Measurements from ENCODE around the gene DPYSL5.
A peak's percentile ranks its signal among the peaks of the same experiment; 100 is the strongest.

Gene DPYSL5

GRCh38 chr2:26970928-26971627 lies 123.1 kb downstream of the DPYSL5 start:
- ChIA-PET CTCF (interaction anchor here (0.6 to 1.3 kb wide), 5 partner anchors 9 to 83 kb away, joined by 3 to 10 read pairs (median 5); no protein-coding TSS in a partner anchor), POLR2A (ENCODE audit: low non-redundant PET) (no interaction called here)
- no peak for DNase-seq (ENCODE audit: low spot score)
- no peak for TF ChIP-seq CTCF (conservative IDR thresholded peaks at IDR 0.05; ENCODE audit: low read depth)
- peak overlapping the region; percentile 65 for H3K27ac ChIP-seq

- TF ChIP-seq CTCF (conservative IDR thresholded peaks at IDR 0.05; ENCODE audit: low read depth), result no peak
- H3K27ac ChIP-seq, result peak overlapping the region; percentile 44; the same call in 1 of the 2 replicates
- ChIA-PET CTCF (interaction anchor here (0.6 to 1.3 kb wide), 5 partner anchors 10 to 82 kb away, joined by 3 to 10 read pairs (median 4); no protein-coding TSS in a partner anchor), POLR2A (ENCODE audit: low non-redundant PET) (no interaction called here)
- DNase-seq (ENCODE audit: low spot score), result no peak
Measured at GRCh38 chr2:26971911-26972786, 124.2 kb downstream of the DPYSL5 start.

DNA sequence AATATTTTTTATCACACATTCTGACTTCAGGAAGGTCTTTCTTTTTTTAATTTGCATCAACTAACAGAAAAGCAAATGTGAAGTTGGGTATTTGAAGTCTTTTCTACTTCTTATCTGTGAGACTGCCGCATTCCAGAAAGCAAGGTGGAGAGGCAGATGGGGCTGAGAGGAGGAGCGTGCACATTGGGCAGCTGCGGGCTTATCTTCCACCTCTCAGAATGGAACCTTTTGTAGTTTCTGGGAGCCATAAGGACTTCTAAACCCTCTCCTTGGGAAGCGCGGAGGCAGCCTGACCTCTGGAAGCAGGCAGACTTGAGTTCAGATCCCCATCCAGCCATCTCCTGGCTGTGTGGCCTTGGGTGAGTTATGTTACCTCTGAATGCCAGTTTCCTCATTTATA lies 126.4 kb downstream of the DPYSL5 start:
- no peak overlapping the region for H3K27ac ChIP-seq
- TF ChIP-seq CTCF (conservative IDR thresholded peaks at IDR 0.05; ENCODE audit: low read depth), result no peak
- DNase-seq (ENCODE audit: low spot score), result no peak
- ChIA-PET POLR2A (ENCODE audit: low non-redundant PET) (no interaction called here), CTCF (no interaction called here)

DNA sequence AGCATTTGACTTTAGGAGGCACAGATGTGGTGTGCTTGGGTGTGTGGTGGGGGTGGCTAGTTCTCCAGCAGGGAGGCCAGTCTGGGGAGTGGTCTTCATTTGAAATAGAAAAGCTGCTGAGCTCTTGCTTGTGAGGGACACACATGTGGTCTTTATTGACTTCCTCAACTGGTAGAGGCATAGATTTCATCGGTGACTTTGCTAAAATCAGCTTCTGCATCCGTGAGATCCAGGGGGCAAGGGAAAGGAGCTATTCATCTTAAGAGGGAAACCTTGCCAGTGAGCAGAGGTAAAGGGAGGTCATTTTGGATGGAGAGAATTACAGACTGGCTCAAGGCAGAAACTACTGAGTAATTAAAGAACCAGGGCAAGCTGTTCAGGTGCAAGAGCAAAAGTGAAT lies 127.2 kb downstream of the DPYSL5 start:
- no peak overlapping the region for H3K27ac ChIP-seq
- TF ChIP-seq CTCF (conservative IDR thresholded peaks at IDR 0.05; ENCODE audit: low read depth), result no peak
- CTCF ChIA-PET, result no interaction called here
- DNase-seq (ENCODE audit: low spot score), result no peak
- POLR2A ChIA-PET (ENCODE audit: low non-redundant PET), result no interaction called here

GRCh38 chr2:26975656-26976055 lies 127.7 kb downstream of the DPYSL5 start:
- no peak for DNase-seq (ENCODE audit: low spot score)
- no peak overlapping the region for H3K27ac ChIP-seq
- CTCF ChIA-PET, result interaction anchor here (0.8 kb wide), 1 partner anchor 129 kb away, joined by 5 read pairs; no protein-coding TSS in a partner anchor
- POLR2A ChIA-PET (ENCODE audit: low non-redundant PET), result no interaction called here
- no peak for TF ChIP-seq CTCF (conservative IDR thresholded peaks at IDR 0.05; ENCODE audit: low read depth)

DNA sequence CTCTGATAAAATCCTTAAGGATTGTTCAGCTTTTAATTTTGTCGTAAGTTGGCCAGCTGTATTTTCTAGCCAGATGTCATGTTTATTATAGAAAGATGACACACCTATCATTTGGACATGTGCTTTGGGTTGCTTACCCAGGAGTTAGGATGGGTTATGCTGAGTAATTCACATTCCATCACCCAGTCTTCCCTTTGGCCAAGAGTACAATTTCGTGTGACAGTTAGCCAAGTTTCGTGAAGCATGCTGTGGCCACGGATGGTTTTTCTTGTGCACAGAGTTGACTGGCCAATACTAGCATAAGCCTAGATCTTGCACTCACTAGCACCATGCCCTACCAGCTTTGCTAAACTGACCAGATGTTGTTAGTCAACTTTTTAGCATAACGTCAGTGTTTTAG lies 128.3 kb downstream of the DPYSL5 start:
- H3K27ac ChIP-seq, result no peak overlapping the region
- no peak for DNase-seq (ENCODE audit: low spot score)
- TF ChIP-seq CTCF (conservative IDR thresholded peaks at IDR 0.05; ENCODE audit: low read depth), result no peak
- ChIA-PET CTCF (interaction anchor here (0.8 to 0.9 kb wide), 2 partner anchors 14 to 130 kb away, joined by 3 to 5 read pairs; no protein-coding TSS in a partner anchor), POLR2A (ENCODE audit: low non-redundant PET) (no interaction called here)

Measured in RWPE1 (cell line).